RPMI8226 (cell line): ENCODE measurements around the gene MAPK10.
"Not testable (repeated sequence)": the region's sequence is repeated elsewhere in the genome, so short reads cannot be mapped to it uniquely, and the experiment has no call there.

Source experiments
- DNase-seq: peaks from one replicate; pipeline ENCODE4 v3.0.0-alpha.2; 2015

Gene MAPK10

DNA sequence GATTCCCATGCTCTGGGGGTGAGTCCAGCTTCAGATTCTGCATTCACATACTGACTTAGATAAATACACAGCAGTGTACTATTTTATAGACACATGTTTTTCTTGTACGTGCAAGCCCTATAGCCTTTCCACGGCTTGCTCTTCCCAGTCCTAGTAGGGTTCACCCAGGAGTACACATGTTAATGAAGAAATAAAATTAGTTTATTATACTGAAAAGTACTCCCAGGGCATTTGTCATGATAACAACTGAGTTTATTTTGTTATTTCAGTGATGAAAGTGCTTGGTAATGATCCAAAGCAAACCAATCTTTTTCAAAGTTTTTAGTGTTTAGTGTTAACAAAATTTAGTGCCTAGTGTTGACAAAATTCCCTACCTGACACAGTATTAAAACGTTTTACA is 21.3 kb downstream of the MAPK10 start:
- DNase-seq: no peak

DNA sequence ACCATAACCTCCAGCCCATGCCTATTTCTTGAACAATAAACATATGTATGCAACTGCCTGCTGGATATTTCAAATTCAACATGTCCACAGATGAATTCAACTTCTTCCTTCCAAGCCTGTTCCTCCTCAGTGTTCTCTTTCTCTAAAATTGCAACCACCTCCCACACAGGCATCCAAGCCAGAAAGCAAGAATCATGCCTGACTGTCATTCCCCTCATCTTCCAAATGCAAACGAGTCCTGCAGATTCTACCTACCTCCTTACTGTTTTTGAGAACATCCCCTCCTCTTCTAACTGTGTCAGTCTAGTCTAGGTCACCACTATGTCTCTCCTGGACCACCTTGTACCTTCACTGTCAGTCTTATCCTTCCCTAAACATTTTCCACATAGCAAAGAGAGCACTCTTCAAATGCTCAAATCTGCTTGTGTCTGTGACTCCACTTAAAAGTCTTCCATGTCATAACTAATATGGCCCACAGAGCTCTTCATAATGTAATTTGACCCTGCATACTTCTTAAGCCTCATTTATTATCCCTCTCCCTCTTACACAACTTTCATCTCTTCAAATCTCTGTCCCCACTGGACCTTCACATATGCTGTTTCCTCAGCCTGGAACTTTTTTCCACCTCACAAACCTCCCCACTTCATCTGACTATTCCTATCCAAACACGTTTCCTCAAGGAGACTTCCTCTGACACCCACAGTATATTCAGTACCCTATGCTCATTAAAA is 25.7 kb downstream of the MAPK10 start:
- no peak for DNase-seq

DNA sequence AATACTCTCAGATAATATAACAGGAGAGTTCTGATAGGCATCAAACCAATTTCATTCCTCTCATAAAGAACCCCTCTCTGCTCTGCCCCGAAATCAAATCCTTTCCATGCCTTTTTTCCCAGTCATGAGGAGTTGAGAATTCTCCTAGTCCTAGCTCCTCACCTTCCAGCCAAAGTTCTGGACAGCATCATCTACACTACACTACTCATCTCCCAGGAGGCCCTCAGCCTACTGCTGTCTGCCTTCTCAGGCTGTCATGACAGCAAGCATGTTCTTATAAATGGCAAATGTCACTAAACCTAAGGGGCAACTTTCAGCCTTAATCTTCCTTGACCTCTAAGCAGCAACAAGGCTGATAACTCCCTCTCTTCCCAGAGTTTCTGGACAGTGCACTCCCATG is 26.6 kb downstream of the MAPK10 start:
- DNase-seq: no peak

DNA sequence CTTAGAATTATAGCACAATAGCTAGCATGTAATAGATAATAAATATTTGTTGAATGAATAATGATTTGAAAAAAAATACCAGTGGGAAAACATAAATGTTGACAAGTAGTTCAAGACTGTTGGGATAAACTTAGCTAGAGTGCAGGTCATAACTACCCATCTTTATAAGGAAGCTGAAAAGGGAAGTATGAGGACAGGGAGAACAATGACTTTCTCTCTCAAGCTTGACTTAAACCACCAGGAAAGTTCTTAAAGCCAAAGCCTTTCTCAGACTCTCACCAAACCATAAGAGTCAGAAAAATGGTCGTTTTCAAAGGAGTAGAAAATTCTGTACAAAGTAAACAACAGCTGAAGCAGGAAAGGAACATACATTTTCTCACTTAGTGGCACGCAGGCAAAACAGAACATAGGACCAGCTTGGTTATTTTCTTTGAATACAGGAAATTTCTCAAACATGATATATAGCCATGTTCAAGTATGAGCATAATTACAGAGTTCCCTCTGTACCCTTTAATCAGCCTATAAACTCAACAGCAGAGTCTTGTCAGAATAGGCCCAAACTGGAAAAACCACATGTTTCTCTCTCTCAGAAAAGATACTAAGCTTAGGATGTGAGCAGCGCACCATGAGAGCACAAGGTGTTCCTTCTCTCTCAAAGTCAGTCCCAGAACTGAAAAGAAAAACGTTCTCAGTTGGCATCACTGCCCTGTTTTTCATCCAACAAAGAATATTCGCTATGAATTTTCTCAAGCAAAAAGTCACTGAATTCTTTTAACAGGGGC is 28.7 kb downstream of the MAPK10 start:
- DNase-seq: no peak

DNA sequence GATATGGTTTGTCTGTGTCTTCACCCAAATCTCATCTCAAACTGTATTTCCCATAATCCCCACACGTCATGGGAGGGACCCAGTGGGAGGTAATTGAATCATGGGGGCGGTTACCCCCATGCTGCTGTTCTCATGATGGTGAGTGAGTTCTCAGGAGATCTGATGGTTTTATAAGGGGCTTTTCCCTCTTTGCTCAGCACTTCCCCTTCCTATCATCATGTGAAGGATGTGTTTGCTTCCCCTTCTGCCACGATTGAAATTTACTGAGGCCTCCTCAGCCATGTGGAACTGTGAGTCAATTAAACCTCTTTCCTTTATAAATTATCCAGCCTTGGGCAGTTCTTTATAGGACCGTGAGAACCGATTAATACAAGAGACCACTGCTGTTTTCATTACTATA is 29.4 kb downstream of the MAPK10 start:
- not testable (repeated sequence) for DNase-seq

DNA sequence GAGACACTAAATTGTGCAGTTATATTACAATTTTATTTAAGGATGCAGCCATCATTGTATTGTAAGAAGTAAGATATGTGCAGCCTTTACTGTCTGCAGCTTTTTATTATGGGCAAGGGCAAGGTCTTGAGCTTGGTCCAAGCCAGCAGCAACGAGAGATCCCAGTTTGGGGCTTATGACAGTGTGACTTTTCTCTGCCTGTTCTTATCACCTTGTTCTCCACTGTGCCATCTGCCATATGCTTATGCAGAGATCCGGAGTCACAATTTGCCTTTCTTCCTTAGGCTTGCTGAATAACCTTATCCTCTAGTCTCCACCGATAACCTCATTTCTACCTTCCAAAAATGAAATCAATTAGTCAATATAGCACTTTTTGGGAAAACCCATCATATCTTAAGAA is 30.4 kb downstream of the MAPK10 start:
- DNase-seq: no peak

DNA sequence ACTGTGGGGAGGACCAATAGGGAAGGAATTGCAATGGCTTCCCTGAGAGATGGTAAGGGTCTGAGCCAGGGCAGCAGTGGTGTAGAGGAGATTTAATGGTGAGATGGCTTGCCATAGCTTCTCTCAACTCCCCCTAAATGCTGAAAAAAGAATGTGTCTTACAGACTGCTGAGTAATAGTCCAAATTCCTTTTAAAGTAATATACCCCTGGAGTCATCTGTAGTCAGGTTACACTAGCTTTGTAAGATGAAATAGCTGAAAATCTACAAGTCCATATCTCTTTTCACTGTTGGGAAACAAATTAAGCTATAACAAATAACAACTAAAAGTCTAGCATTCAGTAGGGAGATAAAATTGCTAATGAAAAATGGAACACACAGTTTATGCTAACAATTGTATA is 33.5 kb downstream of the MAPK10 start:
- no peak for DNase-seq

DNA sequence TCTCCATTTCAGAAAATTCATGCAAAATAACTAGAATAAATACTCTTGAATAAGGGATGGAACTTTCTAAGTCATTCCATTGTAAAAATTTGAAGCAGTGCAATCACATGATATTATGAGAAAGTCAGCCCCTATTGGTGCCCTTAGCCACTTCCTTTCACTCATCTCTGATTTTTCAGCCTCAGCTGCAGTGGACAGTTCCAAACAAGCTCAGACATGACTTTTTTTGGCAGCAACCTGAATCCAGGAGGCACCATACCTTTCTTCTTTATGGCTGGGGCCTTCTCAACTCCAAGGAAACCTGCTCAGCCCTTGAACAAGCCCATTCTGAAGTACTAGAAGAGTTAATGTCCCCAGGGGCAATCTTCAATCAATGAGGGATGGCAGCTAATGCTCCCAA is 40.5 kb downstream of the MAPK10 start:
- DNase-seq: no peak

DNA sequence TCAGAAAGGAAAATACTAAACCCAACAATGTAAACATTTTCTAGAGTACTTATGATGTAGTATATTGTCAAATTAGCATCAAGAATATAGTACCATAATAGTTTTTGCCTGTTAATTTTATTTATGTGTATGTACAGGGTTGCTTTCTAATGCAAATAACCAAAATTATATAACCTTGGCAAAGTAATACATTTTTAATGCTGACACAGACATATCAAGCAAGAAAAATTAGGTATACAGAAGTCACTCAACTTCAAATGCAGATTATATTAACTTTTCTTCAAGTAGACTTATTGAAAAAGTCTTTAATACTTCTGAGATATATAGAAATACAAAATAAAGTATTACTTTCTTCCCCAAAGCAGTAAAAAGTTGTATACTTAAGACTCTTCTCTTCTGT is 44.3 kb downstream of the MAPK10 start:
- DNase-seq: no peak

DNA sequence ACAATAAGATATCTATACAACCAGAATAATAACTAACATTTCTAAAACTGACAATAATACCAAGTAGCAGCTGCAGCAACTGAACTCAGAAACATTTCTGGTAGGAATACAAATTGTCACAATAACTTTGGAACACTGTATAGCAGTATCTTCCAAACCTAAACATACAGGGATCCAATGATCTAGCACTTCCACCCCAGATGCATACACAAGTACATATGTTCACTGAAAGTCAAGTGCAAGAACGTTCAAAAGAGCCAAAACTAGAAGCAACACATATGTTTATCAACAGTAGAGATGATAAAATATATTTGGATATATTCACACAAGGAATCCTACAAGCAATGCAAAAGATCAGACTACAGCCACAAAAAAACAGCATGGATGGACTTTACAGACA is 46.2 kb downstream of the MAPK10 start:
- DNase-seq: no peak

DNA sequence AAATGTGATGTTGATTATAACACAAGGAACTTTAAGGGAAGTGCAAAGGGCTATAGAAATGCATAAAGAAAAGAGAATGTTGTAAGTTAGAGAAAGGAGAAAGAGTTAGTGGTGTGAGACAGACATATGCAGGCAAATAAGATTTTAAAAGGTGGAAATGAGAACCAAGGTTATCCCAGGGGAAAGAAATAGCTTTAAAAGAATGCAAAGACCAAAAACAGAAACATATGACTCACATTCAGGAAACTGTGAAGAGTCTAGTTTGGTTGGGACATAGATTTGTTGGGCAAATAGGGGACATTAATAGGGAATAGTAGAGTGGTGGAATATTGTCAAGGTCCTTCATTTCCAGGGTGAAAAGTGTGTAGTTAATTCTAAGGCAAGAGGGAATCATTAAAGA is 52.4 kb downstream of the MAPK10 start:
- DNase-seq: no peak

DNA sequence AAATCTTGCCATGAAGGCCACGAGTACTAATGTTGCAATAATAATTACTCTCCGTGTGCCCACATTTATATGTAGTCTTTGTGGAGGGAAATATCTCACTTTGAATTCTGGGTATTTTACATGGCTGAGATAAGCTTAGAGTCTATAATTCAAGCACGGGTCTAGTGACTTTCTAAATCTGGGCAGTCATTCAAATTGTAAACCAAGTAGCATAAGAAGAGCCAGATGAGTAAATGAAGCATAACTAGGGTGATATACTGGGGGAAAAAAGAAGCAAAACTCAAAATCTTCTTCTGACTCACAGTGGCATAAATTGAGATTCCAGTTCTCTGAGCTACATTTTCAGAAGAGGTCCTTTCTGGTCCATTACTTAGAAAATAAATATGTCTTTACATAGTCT is 53.0 kb downstream of the MAPK10 start:
- DNase-seq: no peak

DNA sequence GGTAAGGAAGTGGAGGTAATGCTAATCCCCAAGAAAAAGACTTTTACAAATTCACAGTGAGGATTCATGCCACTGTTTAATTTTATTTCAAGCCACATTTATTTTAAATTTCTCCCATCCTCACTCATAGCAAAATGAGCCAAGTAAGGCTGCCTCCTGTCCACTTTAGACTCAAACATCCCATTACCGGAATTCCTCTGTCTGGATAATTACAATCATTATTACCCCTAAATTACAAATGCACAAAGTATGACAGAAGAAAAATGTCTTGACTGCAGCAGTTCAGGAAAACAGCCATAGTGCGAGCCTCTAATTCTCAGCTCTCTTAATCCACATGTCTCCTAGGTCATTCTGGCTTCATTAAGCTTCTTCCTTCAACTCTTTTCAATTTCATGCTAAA is 57.0 kb downstream of the MAPK10 start:
- DNase-seq: no peak

DNA sequence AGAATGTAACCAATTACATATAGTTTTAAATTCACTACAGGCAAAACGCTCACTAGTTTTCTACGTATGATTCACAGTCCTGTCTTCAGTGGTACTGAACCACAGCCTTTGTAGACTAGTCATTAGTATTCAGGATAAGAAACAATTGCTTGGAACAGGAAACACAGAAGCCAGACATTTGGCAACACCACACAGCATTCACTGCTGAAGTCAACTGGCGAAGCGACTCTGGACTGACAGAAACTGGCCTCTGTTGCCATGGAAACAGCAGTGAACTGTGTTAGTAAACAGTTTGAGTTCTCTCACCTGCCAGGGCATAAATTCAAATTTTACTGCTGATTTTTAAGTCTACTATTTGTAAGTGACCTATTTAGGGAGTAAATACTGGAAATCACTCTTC is 57.6 kb downstream of the MAPK10 start:
- no peak for DNase-seq

DNA sequence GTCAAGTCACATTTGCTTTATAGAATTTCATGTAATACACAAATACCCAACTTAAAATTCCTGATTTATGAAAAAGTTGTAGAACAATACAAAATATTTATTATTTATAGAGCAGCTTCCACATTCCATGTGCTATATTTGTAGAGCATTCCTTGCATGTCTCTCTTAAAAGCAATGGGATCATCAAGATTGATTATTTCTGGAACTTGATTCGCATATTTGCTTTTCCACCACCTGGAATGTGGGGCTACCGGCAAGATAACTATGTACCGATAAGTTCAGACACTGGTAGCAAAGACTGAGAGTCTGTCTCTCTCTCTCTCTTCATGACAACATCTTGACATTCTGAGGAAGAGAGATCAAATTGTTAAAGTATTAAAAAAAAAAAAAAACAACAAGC is 59.3 kb downstream of the MAPK10 start:
- DNase-seq: no peak

DNA sequence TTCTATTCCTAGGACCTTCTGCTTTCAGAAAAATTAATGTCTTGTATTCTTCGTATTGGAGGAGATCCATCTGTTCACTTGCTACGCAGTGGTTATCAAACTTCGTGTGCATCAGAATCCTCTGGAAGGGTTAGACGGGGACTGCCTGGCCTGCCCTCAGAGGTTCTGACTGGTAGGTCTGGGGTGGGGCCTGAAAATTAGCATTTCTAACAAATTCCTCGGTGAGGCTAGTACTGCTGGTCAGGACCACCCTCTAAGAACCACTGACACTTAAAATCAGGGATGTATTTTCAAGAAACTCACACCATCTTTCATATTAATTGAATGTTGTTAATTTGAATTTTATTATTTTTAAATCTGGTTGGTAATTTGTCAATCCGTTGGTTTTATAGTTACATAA is 63.0 kb downstream of the MAPK10 start:
- no peak for DNase-seq

DNA sequence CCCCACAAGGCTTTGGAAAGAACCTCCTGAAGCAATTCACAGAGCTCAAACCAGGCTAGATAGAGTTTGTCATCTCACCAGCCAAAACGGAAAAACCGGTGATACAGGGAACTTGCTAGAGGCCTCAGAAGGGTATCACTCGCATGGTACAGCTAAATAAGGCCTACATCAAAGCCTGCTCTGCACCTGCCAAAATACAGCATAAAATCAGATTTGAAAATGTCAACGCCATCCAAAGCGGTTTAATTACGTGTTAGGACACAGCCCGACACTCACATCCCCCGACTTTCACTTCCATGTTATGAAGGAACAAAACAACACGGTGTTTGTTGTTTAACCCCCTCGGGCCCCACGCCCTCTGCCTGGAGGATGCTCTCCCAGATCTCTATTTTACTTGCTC is 65.0 kb downstream of the MAPK10 start:
- no peak for DNase-seq

DNA sequence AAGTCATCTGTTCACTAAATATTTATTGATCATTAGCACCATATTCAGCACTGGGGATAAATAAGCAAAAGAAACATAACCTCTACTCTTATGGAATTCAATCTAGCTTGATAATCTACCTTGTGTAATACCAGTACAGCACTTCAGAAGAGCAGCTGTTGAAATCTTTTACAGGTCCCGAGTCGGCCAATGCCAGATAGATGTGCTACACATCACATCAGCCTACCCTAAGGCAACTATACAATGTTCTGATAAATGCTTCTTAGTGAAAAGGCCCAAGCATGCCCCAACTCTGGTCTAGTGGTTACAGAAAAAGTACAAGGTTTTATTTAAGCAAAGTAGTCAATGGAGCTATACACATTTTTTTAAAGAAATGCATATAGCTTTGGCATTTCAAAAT is 68.7 kb downstream of the MAPK10 start:
- no peak for DNase-seq

DNA sequence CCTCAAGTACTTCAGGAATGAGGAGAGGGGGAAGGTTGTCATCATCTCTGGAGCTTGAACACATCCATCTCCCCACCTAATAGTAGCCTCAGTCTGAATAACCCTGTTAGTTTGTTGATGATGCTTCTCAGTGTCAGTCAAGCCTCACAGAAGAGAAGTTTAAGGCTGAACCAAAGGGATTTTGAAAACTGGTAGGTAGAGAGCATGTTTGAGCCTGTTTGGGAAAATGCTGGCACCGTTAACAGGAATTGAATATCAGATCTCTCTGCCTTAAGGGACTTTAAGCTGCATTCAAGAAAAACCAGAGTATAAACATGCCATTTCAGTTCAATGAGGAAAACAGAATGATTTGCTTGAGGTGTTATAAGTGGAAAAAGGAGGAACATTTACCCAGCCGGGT is 73.1 kb downstream of the MAPK10 start:
- DNase-seq: no peak

DNA sequence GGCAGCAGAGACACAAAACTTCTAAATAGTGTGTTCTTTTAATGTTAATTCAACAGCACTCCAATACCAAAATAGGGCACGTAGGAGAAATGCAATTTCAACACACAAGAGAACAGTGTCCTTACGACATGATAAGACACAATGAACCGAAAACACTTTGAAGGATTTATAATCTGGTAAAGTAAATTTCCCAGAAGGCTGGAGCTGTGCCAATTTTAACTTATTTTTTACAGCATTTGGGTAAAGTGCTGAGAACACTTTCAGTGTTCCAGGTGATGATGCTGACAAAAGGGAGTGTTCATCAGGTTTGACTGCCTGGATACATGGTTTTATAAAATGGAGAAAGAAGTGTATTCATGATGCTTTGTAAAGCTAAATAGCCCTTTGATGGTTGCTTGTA is 76.5 kb downstream of the MAPK10 start:
- no peak for DNase-seq

DNA sequence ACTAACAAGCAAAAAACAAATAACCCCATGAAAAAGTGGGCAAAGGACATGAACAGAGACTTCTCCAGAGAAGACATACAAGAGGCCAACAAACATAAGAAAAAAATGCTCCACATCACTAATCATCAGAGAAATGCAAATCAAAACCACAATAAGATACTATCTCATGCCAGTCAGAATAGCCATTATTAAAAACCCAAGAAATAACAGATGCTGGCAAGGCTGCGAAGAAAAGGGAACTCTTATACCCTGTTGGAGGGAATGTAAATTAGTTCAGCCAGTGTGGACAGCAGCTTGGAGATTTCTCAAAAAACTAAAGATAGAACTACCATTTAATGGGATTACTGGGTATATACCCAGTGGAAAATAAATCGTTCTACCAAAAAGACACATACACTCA is 79.6 kb downstream of the MAPK10 start:
- DNase-seq: no peak

DNA sequence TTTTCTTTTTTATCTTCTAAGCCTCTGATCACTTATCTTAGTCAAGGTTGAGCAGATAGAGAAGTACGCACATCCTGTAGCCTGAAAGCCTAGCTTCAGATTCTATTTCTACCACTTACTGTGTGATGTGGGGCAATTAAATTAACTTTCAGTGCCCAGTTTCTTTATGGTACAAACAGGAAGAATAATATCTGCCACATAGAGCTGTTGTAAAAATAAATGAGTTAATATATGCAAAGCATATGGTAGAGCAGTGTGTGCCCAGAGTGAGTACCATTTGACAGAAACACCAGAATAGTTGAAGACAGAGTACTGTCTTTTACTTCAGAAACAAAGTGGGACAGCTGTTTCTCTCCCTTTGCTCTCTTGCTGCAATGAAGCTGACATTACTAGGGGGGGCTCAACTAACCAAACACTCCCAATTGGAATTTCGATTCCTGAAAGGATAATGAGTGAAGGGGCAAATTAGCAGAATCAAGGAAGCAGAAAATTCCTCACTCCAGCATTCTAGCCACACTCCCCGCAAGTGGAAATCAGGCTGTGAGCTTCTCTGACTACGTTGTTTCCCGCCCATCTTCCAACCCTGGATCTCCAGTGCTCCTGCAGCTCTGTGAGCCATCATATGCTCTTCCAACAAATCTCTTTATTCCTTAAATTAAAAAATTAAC is 80.4 kb downstream of the MAPK10 start:
- no peak for DNase-seq

DNA sequence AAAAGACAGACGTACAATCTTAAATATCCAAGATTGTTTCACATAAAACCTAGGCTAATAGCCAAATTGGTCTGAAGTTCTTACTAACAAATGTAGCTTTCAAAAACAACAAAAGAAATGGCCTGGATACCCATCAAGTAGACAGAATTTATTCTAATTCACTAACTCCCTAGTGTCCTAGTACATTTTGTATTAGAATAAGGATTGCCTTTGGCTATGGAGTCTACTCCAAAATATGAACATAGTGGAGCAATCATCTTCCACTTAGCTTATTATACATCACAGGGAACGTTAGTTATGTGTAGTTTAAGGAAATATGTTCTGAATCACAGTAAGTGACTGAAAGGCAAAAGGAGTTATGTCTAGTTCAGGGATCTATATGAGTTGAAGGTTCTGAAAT is 81.7 kb downstream of the MAPK10 start:
- DNase-seq: no peak

DNA sequence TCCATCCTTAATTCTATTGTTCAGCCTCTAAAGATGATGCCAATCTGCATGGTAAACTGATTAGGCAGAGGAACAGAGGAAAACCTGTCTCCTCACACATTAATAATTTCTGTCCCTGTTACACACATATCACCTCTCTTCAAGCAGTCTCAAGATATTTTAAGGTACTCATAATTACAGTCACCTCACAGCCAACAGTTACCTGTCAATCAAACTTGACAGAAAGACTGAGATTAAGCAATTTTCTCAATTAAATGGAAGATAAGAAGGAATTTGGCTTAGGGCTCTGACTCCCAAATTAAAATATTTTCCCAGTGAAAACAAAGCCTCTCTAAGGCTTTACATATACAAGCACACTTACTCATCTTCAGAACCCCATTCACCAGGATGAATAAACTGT is 85.2 kb downstream of the MAPK10 start:
- DNase-seq: no peak
